Measurements from ENCODE around the gene GBE1.
"Not testable (repeated sequence)": the region's sequence is repeated elsewhere in the genome, so short reads cannot be mapped to it uniquely, and the experiment has no call there.

GBE1 gene

GRCh38 chr3:81513591-81513990, 247.9 kb downstream of the GBE1 start:
- no peaks in the 10 kb centered on the region for H3K27me3 ChIP-seq
- H3K4me3 ChIP-seq: no peak overlapping the region
- peaks cover 0 to 46% (median 10%) of the 10 kb centered on the region in 11 experiments; a peak in 12 of 22 replicates for H3K36me3 ChIP-seq
- no peak for TF ChIP-seq Cebpa-rat (IDR thresholded peaks at IDR 0.05)
- no peaks in the 10 kb centered on the region for H4K20me1 ChIP-seq
- H3K4me1 ChIP-seq: no peaks in the 10 kb centered on the region
- H3K9ac ChIP-seq: no peak overlapping the region
- no peak overlapping the region for H3K27ac ChIP-seq
- no peak overlapping the region for H3K4me2 ChIP-seq
- H3K9me3 ChIP-seq (replicated peaks in 1 of 11): no peaks in the 10 kb centered on the region

GRCh38 chr3:81503026-81503425, 258.4 kb downstream of the GBE1 start:
- H3K9me3 ChIP-seq (replicated peaks in 1 of 11): no peaks in the 10 kb centered on the region
- H3K4me1 ChIP-seq: no peaks in the 10 kb centered on the region
- peaks cover 2 to 68% (median 25%) of the 10 kb centered on the region in 11 experiments; a peak in 16 of 22 replicates for H3K36me3 ChIP-seq
- H3K4me2 ChIP-seq: no peak overlapping the region
- H3K27ac ChIP-seq: no peak overlapping the region
- no peaks in the 10 kb centered on the region for H4K20me1 ChIP-seq
- no peak overlapping the region for H3K9ac ChIP-seq
- no peak overlapping the region for H3K4me3 ChIP-seq
- no peak for TF ChIP-seq Cebpa-rat (IDR thresholded peaks at IDR 0.05)
- no peaks in the 10 kb centered on the region for H3K27me3 ChIP-seq

DNA sequence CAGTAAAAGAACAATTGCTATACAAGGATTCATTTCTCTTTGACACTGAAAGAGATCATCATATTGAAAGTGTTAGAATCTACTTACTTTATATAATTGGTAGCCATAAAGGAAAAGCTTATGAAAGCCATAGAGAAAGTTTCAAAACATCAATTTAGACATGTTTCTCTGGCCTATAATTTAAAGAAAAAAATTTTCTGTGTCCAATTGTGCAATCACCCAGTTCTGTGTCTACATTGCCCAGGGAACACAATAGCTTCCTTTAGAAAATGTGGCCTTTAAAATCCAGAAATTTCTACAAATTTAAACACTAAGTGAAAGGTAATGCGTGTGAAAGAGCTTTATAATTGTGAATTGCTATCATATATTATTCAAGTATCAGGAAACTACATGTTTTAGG, 259.2 kb downstream of the GBE1 start:
- Histone ChIP-seq H3K9ac (no peak overlapping the region), H3K36me3 (peaks cover 7 to 74% (median 31%) of the 10 kb centered on the region in 11 experiments; a peak in 20 of 22 replicates), H3K4me2 (no peak overlapping the region), H3K4me3 (no peak overlapping the region), H3K27ac (no peak overlapping the region), H3K9me3 (replicated peaks in 1 of 11) (no peaks in the 10 kb centered on the region), H4K20me1 (no peaks in the 10 kb centered on the region), H3K4me1 (no peaks in the 10 kb centered on the region), H3K27me3 (no peaks in the 10 kb centered on the region)
- TF ChIP-seq Cebpa-rat (IDR thresholded peaks at IDR 0.05): no peak

DNA sequence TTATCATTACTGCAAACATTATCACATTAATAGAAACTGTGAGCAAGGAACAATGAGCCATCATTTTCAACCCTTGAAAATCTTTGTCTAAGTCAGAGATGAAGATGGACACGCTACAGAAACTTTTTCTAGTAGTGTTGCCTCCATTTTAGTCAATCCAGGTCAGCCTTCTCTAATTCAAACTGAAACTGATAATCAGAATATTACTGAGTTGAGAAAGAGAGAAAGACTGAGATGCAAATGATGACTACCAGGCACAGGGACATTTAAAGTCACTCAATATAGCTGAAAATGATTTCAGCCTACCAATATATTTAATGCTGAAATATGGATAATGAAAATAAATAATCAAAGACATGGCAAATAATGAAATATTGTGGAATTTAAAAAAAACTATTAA, 261.4 kb downstream of the GBE1 start:
- Histone ChIP-seq H4K20me1 (no peaks in the 10 kb centered on the region), H3K9ac (no peak overlapping the region), H3K4me3 (no peak overlapping the region), H3K4me2 (no peak overlapping the region), H3K36me3 (peaks cover 19 to 80% (median 40%) of the 10 kb centered on the region in 11 experiments; a peak in 19 of 22 replicates), H3K27ac (no peak overlapping the region), H3K4me1 (no peaks in the 10 kb centered on the region), H3K27me3 (no peaks in the 10 kb centered on the region), H3K9me3 (replicated peaks in 1 of 11) (no peaks in the 10 kb centered on the region)
- no peak for TF ChIP-seq Cebpa-rat (IDR thresholded peaks at IDR 0.05)

DNA sequence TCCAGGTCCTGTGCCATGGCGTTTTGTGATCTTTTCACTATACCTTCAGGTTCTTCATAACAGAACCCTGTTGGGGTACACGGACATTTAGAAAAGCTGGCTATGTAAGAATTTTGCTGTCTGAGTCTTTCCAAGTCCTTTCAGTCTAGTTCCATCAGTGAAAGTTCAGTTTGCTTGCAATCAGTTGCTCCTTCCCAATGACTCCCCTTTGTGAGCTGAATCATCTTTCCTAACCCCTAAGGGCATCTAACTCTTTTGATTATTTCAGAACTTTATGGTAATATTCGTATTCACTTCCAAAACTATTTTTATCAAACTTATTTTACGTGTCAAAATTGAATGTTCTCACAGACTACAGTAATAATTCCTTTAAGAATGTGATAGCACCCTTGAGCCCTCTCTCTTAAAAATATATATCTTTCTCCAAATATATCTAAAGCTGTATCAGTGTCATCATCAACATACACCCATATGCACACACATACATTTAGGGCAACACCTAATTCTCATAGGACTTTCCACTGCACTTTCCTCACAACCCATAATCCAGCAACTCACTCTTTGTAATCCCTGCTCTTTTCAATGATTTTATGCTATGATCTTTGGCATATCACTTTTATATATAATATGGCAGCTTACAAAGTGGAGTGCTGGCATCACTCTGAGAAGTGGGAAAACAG, 263.7 kb downstream of the GBE1 start:
- Histone ChIP-seq H3K27ac (no peak overlapping the region), H3K9me3 (replicated peaks in 1 of 11) (no peaks in the 10 kb centered on the region), H3K4me3 (no peak overlapping the region), H3K4me1 (no peaks in the 10 kb centered on the region), H3K9ac (no peak overlapping the region), H3K27me3 (no peaks in the 10 kb centered on the region), H3K4me2 (no peak overlapping the region), H4K20me1 (no peaks in the 10 kb centered on the region), H3K36me3 (peaks cover 22 to 81% (median 43%) of the 10 kb centered on the region in 11 experiments; a peak in 19 of 22 replicates)
- no peak for TF ChIP-seq Cebpa-rat (IDR thresholded peaks at IDR 0.05)

GRCh38 chr3:81496407-81497104, 264.9 kb downstream of the GBE1 start:
- H3K4me3 ChIP-seq: no peak overlapping the region
- H3K36me3 ChIP-seq: peaks cover 22 to 78% (median 43%) of the 10 kb centered on the region in 11 experiments; a peak in 20 of 22 replicates
- H3K9me3 ChIP-seq (replicated peaks in 1 of 11): no peaks in the 10 kb centered on the region
- H3K27me3 ChIP-seq: no peaks in the 10 kb centered on the region
- H3K27ac ChIP-seq: no peak overlapping the region
- no peak overlapping the region for H3K4me2 ChIP-seq
- H3K9ac ChIP-seq: no peak overlapping the region
- no peaks in the 10 kb centered on the region; a peak in 1 of 20 replicates for H3K4me1 ChIP-seq
- no peaks in the 10 kb centered on the region for H4K20me1 ChIP-seq
- no peak for TF ChIP-seq Cebpa-rat (IDR thresholded peaks at IDR 0.05)

GRCh38 chr3:81492471-81492870, 269.0 kb downstream of the GBE1 start:
- not testable (repeated sequence) for H3K4me2 ChIP-seq, H3K27ac ChIP-seq, H4K20me1 ChIP-seq, H3K27me3 ChIP-seq, H3K4me3 ChIP-seq, H3K4me1 ChIP-seq, H3K9ac ChIP-seq
- peaks cover 0 to 12% (median 6%) of the 10 kb centered on the region in 11 experiments; a peak in 15 of 22 replicates for H3K9me3 ChIP-seq (replicated peaks in 1 of 11)
- H3K36me3 ChIP-seq: peaks cover 20 to 71% (median 46%) of the 10 kb centered on the region in 11 experiments; a peak in 21 of 22 replicates

DNA sequence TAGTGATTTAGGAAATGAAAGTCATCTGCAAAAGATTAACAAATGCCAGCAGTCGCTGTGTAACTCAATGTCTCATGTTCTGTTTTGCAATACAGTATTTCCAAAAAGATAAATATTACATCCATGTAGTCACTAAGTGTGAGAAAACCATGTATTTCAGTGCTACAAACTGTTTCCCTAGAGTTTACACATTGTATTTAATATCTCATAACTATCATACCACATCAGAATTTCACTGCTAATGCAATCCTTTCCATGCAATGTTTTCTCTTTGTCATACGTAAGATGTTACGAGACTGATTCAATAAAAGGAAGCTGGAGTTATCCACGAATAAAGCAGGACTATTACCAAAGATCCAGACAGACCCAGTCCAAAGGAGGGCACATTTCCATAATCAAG, 269.4 kb downstream of the GBE1 start:
- no peak overlapping the region for H3K4me2 ChIP-seq

DNA sequence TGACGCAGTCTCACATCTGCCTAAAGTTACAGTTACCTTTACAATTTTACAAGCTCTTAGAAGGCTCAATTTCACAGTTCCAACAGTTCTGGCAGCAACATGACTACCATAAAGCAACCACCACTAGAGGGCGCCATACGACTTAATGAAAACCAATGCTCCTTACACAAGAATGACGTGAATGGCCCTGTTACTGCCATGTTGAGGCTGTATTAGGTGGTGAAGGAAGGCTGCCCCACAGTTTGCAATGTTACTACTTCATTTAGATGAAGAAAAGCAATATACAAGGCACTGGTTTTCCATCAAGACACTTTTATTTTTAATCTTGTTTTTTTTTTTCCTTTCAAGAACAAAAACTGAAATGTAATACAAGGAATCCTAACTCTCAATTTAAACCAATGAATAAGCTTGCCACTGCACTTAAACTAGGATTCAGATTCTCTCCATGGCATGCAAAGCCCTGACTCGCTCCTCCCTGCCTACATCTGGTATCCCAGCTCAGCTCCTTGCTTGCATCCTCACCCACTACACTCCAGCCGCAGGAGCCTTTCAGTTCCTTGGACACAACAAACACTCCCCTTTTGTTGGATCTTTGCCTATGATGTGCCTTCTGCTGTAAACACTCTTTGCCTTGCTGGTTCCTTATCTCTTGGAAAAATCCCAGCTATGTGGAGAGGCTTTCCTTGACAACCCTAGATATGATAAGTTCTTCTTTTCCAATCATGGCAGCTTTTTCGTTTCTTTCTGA, 270.7 kb downstream of the GBE1 start:
- H3K4me2 ChIP-seq: no peak overlapping the region
- H3K4me3 ChIP-seq: no peak overlapping the region
- no peak for TF ChIP-seq Cebpa-rat (IDR thresholded peaks at IDR 0.05)
- H3K27me3 ChIP-seq: no peaks in the 10 kb centered on the region
- H3K36me3 ChIP-seq: peaks cover 6 to 54% (median 30%) of the 10 kb centered on the region in 11 experiments; a peak in 20 of 22 replicates
- H3K27ac ChIP-seq: no peak overlapping the region
- H4K20me1 ChIP-seq: no peaks in the 10 kb centered on the region
- peaks cover 0 to 6% (median 2%) of the 10 kb centered on the region in 10 experiments; a peak in 9 of 20 replicates for H3K4me1 ChIP-seq
- H3K9me3 ChIP-seq (replicated peaks in 1 of 11): peaks cover 0 to 12% (median 6%) of the 10 kb centered on the region in 11 experiments; a peak in 15 of 22 replicates
- H3K9ac ChIP-seq: no peak overlapping the region

More for the DNA sequence above, 269.4 kb downstream of the GBE1 start:
- no peaks in the 10 kb centered on the region for H3K27me3 ChIP-seq
- peaks cover 16 to 67% (median 42%) of the 10 kb centered on the region in 11 experiments; a peak in 20 of 22 replicates for H3K36me3 ChIP-seq
- H3K9me3 ChIP-seq (replicated peaks in 1 of 11): peaks cover 0 to 12% (median 6%) of the 10 kb centered on the region in 11 experiments; a peak in 15 of 22 replicates
- H3K4me3 ChIP-seq: no peak overlapping the region
- H3K4me1 ChIP-seq: no peaks in the 10 kb centered on the region; a peak in 1 of 20 replicates
- no peak for TF ChIP-seq Cebpa-rat (IDR thresholded peaks at IDR 0.05)
- H3K9ac ChIP-seq: no peak overlapping the region
- no peak overlapping the region for H3K27ac ChIP-seq
- no peaks in the 10 kb centered on the region for H4K20me1 ChIP-seq
